Anterior cingulate cortex (tissue), 58 donors: ENCODE data around the gene LRSAM1.

ENCODE experiments used
- DNase-seq, 58 donors: peaks; one replicate each; lab custom pipeline; 2025; lab: John Stamatoyannopoulos, UW

LRSAM1 gene

GRCh38 chr9:127527560-127528268 is 76.4 kb downstream of the LRSAM1 start:
- DNase-seq = no peak

DNA sequence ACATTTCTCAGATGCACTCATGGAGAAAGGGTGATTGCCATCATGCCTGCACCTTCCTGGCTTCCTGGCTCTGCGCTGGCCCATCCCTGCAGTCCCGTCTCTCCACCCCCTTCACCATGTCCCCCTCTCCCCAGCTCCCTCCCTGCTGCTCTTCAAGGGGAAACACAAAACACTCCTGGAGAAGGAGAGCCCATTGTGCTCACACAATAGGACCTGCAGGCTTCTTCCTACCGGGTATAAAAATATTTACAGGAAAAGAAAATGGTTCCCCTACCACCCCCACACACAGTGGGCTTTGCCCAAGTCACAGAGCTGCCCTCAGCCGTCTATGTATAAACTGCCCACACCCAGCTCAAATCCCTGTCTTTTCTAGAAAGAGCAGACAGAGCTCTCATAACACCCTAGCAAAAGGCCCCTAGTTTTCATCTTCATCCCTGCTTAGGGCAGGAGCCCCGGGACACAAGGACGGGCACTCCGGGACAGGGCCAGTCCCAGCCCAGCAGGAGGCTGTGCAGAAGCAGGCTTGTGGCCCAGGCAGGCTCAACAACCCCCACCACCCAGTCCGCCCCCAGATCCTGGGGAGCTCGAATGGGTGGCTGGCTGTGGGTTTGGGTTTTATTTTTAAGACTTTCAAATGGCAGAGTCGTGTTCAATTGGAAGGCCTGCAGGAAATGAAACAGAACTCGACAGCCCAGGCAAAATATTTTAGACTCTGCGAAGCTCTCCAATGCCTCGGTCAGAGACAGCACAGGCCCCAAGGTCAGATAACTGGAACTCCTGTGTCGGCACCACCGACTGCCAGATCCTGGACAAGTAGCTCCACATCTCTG is 77.3 kb downstream of the LRSAM1 start:
- DNase-seq = peak in 9 of 58 donors; percentile 5 to 32 (median 20)

GRCh38 chr9:127529671-127530070 is 78.4 kb downstream of the LRSAM1 start:
- no peak for DNase-seq

- DNase-seq = no peak
Observed at GRCh38 chr9:127530206-127530941, 79.1 kb downstream of the LRSAM1 start.

DNA sequence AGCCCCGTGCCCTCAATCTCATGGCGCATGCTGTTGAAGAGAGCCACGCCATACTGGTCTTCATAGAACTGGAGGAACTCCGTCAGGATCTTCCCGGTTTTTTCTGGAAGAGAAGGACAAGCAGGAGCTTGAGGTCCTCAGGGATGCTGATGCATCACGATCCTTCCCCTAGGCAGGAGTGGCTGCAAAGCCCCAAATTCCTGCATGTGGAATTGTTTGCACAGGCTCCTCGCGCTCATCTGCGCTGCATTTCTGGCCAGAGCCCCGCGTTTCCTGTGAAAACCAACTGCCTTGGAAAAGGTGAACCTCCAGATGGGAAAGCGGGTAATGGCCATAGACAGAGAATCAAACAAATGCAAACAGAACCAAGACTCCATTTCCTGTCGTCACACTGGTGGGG is 80.4 kb downstream of the LRSAM1 start:
- no peak for DNase-seq

GRCh38 chr9:127534250-127534906 is 83.1 kb downstream of the LRSAM1 start:
- no peak for DNase-seq

DNA sequence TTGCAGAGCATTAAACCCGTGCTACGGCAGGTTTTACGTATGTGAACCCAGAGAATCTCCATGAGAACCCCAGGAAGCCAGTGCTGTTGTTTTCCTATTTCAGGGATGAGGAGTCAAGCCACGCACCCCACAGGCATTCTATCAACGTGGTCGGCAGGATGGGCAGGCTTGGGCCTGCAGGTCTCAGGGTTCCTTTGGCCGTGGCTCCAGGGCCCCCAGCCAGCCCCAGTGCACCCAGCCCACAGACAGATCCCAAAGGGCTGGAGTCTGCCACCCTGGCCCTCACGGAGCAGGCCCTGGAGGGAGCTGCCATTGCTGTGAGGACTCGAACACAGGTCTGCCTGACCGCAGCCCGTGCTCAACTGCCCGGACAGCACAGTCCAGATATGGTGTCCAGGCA is 83.6 kb downstream of the LRSAM1 start:
- no peak for DNase-seq

- no peak for DNase-seq
Observed at GRCh38 chr9:127535396-127535795, 84.1 kb downstream of the LRSAM1 start.

- no peak for DNase-seq
Observed at GRCh38 chr9:127535834-127536233, 84.5 kb downstream of the LRSAM1 start.

GRCh38 chr9:127536499-127536898 is 85.2 kb downstream of the LRSAM1 start:
- no peak for DNase-seq

GRCh38 chr9:127537014-127537413 is 85.7 kb downstream of the LRSAM1 start:
- DNase-seq = no peak

DNA sequence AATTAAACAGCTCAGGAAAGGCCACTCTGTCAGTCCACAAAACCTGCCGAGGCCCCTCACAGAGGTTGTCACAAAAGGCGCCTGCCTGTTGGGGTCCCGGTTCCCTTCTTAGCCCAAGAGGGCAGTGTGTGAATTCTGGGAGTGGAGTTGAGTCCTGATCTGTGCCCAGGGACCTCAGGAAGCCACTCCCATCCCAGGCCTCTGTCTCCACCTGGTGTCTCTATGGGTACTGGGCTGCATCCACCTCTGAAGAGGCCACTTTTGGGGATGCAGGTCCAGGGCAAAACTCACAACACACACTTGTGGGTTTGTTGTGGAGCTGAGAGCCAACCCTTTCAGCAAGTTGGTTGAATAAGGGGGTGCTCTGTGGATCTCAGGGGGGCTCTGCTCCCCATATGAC is 86.5 kb downstream of the LRSAM1 start:
- DNase-seq = no peak

GRCh38 chr9:127538849-127539258 is 87.5 kb downstream of the LRSAM1 start:
- DNase-seq = no peak

GRCh38 chr9:127539259-127539981 is 88.1 kb downstream of the LRSAM1 start:
- DNase-seq = no peak

- no peak for DNase-seq
Observed at GRCh38 chr9:127539982-127540663, 88.8 kb downstream of the LRSAM1 start.

DNA sequence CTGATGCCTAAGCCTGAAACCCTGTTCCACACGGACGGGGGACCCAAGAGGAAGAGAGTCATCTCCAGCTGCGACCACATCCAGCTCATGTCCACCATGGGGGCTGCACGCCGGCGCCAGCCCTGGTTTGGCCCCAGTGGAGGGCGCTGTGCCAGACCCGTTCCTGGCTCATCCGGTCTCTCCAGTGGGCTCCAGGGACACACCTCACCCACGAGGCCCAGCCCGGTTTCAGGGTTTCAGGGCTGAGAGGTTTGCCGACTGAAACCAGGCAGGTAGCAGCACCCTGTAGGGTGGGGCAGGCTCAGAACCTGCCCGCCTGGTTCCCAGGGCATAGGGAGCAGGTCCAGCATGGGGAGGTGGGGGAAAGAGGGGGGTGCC is 89.3 kb downstream of the LRSAM1 start:
- DNase-seq = no peak

- no peak for DNase-seq
Observed at GRCh38 chr9:127541176-127541575, 89.9 kb downstream of the LRSAM1 start.

GRCh38 chr9:127541865-127542264 is 90.6 kb downstream of the LRSAM1 start:
- DNase-seq = no peak

- no peak for DNase-seq
Observed at GRCh38 chr9:127543221-127543620, 91.9 kb downstream of the LRSAM1 start.
